Metanephros (tissue), 2 donors: Measurements from ENCODE around the gene FXYD1. TPM values are rescaled to one million over a fixed set of nuclear protein-coding genes. Genes with fewer than 3 reads are reported as not detected.

Experiments
- small RNA-seq: library from RNA; depleted of rRNA; stranded (forward); fragments of <200 nt; gene quantifications from one replicate; pipeline ENCODE3, GENCODE V24; 2014; ENCODE audit warnings: low replicate concordance
- total RNA-seq: library from RNA; depleted of rRNA; stranded (reverse); fragments of >200 nt; gene quantifications from one replicate; pipeline ENCODE4 v1.2.3, GENCODE V29; 2014

FXYD1 gene
- 19.7 TPM for total RNA-seq

GRCh38 chr19:35138305-35138892 is at the start of gene FXYD1:
FXYD1 (plus strand) TSS chr19:35138824; CDS start chr19:35140080, 1,256 bp downstream.

DNA sequence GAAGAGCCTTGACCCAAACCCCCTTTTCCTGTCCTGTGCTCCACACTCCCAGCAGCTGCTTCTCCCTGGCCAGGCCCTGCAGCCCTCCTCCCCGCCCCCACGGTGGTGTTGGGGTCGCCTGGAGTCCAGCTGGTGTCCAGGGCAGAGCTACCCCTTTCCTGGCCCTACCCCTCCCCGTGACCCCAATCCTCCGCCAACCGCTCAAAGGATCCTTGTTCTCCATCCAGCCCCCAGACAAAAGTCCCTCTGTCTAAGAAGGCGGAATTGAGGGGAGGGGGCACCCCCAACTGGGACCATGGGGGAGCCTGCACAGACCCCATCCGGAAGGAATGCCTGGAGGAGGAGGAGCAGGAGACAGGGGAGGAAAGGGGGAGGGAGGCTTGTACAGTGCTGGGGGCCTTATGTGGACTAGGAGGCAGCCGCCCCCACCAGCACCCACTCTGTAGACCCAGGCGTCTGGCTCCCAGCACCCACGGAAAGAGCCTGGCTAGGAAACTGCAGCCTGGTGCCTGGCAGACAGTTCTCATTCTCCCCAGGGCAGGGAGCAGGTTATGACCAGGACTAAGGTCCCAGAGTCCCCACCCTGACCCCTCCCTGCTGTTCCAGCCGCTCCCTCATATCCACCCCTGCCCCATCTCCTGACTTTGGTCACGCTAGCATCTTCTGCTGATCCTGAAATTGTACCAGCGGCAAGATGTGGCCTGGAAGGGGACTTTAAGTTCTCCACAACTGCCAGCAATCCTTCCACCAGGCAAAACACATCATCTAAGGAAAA is 23.3 kb upstream of the FXYD1 start, which contains the start of gene FXYD3:
Gene FXYD3 (plus strand): TSS at position 647 of the 775 bp plus-strand sequence. CDS start 3,554 bp downstream, outside the sequence.

DNA sequence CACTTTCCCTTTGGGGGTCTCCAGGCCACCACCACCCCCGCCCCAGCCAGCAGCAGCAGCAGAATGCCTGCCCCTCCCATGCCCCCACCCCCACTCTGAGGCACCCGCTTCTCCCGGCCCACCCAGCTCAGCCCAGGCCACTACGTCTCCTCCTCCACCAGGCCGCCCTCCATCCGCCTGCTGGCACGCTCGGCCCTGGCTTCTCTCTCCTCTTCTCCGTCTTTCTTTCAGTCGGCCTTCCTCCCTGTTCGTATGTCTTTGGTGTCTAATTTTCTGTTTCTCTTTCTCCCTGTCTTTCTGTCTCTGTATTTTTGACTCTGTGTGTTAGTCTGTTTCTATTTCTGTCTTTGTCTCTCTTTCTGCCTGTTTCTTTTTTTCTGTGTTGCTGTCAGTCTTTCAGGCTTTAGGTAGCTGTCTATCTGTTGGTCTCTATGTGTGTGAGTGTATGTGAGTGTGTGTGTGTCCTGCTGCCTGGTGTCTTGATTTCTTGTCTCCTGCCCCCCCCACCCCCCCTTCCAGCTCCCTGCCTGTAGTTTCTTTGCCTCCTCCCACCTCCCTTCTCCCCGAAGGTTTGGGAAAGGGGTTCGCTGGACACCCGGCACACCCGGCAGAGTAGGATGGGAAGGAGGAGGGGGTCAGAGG is 3.9 kb upstream of the FXYD1 start, which contains the start of gene LGI4:
Gene LGI4 (minus strand): TSS at position 459 of the 642 bp plus-strand sequence. CDS start 379 bp downstream, at position 80.

DNA sequence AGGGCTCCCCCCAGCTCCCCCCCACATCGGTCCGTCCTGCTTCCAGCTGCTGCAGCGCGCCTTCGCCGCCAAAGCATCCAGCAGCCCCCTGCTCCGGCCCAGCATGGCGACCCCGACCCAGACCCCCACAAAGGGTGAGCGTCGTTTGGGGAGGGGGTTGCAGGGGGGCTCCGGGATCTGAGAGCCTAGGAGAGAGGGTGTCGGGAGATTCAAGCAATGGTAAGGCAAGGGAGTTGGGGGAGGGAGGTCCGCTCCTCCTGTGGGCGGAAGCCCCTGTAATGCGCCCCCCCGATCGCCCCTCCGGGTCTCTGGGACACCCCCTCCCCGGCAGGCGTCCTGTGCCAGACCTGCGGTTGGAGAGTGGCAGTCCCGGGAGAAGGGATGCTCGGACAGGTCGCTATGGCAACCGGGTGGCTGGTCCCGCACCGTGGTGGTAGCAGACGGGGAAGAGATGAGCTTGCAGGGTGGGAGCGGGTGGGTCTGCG is 4.6 kb downstream of the FXYD1 start, which contains the start of gene FXYD7:
Gene FXYD7 (plus strand): TSS at position 25 of the 485 bp plus-strand sequence. CDS start 79 bp downstream, at position 104.

DNA sequence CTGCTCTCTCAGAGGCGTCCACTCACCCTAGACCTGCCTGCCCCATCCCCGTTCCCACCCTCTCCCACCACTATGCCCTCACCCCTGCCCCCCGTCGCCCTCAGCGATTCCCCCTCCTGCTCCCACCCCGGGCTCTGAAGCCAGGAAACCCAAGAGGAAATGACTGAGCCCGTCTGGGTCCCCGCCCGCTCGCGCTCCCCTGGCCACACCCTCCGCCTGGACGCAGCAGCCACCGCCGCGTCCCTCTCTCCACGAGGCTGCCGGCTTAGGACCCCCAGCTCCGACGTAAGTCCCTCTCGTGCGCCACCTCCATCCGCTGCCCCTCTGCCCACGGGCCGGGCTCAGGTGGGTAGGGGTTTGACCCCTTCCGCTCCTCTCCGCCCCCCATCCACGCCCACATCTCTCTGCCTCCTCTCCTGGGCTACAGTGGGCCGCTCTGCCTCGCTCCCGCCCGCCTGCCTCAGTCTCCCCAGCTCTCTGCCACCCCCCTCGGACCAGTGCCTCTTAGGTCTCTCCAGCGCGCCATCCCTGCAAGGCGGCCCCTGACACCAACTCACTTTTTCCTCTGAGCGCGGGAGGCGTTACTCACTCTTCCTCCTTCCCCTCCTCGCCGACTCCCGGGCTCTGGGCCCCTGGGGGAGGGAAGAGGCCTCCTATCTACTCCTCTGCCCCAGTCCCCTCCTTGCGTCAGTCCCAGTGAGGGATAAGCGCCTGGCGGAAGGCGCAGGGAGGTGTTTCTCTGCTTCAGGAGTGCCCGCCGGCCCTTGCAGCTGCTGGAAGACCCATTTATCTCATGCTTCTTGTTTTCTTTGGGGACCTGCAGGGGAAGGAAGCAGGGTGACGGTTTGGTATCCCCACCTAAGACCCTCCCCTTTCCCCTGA is 16.1 kb downstream of the FXYD1 start, which contains the start of gene FXYD5:
Gene FXYD5 (plus strand): TSS at position 211 of the 882 bp plus-strand sequence. CDS start 816 bp downstream, outside the sequence.

Small RNAs within 50 kb of the gene (small RNA-seq; reads per million reads assigned to genes)
- gene AC020907.2 = not detected

Other genes with a start within 250 kb of the FXYD1 start
- gene ZNF30, start 211.9 kb upstream of the FXYD1 start, total RNA-seq = 4.6 TPM
- 12.8 TPM for gene ZNF792, start 174.6 kb upstream of the FXYD1 start, total RNA-seq
- gene GRAMD1A, start 138.5 kb upstream of the FXYD1 start, total RNA-seq = 63.1 TPM
- gene SCN1B, start 108.4 kb upstream of the FXYD1 start, total RNA-seq = 3.0 TPM
- gene HPN, start 97.1 kb upstream of the FXYD1 start, total RNA-seq = 62.8 TPM
- 25.8 TPM for gene FXYD3, start 23.0 kb upstream of the FXYD1 start, total RNA-seq
- gene LGI4, start 3.8 kb upstream of the FXYD1 start, total RNA-seq = 5.1 TPM
- 0.41 TPM for gene FXYD7, start 4.4 kb downstream of the FXYD1 start, total RNA-seq
- 14.9 TPM for gene FXYD5, start 15.9 kb downstream of the FXYD1 start, total RNA-seq
- gene FAM187B, start 89.9 kb downstream of the FXYD1 start, total RNA-seq = not detected
- gene LSR, start 110.2 kb downstream of the FXYD1 start, total RNA-seq = 59.6 TPM
- gene USF2, start 130.1 kb downstream of the FXYD1 start, total RNA-seq = 75.1 TPM
- not detected for gene HAMP, start 143.7 kb downstream of the FXYD1 start, total RNA-seq
- 9.2 TPM for gene MAG, start 153.3 kb downstream of the FXYD1 start, total RNA-seq
- 6.7 TPM for gene CD22, start 190.4 kb downstream of the FXYD1 start, total RNA-seq
- 0.23 TPM for gene FFAR1, start 209.1 kb downstream of the FXYD1 start, total RNA-seq
- gene FFAR3, start 219.6 kb downstream of the FXYD1 start, total RNA-seq = 0.76 TPM
- not detected for gene GPR42, start 232.2 kb downstream of the FXYD1 start, total RNA-seq